Dermis blood vessel endothelial cell (primary cell): ENCODE data around the gene SPATA2. TPM values are rescaled to one million over a fixed set of nuclear protein-coding genes. Genes with fewer than 3 reads are reported as not detected.

Source experiments
- DNase-seq: peaks from one replicate; pipeline ENCODE4 v3.0.0; 2010
- total RNA-seq: library from RNA; depleted of rRNA; stranded (reverse); fragments of >200 nt; gene quantifications from 2 replicates; pipeline ENCODE4 v1.2.3, GENCODE V29; 2014

SPATA2 gene
- total RNA-seq, 1 donor from 2014 or later = 1.2 TPM

GRCh38 chr20:49929142-49929494 is 13.8 kb upstream of the SPATA2 start:
- DNase-seq = no peak

GRCh38 chr20:49928411-49929141 is 13.2 kb upstream of the SPATA2 start:
- peak; percentile 90 for DNase-seq

GRCh38 chr20:49925901-49926454 is 10.6 kb upstream of the SPATA2 start:
- no peak for DNase-seq

GRCh38 chr20:49924247-49924646 is 8.9 kb upstream of the SPATA2 start:
- no peak for DNase-seq

- no peak for DNase-seq
Measured at GRCh38 chr20:49919461-49919860, 4.1 kb upstream of the SPATA2 start.

GRCh38 chr20:49919009-49919408 is 3.7 kb upstream of the SPATA2 start:
- no peak for DNase-seq

GRCh38 chr20:49918446-49918845 is 3.1 kb upstream of the SPATA2 start:
- DNase-seq = no peak

- peak; percentile 62 for DNase-seq
Measured at GRCh38 chr20:49916146-49917002, 1.0 kb upstream of the SPATA2 start.

- no peak for DNase-seq
Measured at GRCh38 chr20:49915118-49915379, 280 bp downstream of the SPATA2 start.

GRCh38 chr20:49914310-49915117 is 815 bp downstream of the SPATA2 start:
- DNase-seq = peak; percentile 40

GRCh38 chr20:49913399-49914047 is 1.8 kb downstream of the SPATA2 start:
- no peak for DNase-seq

- no peak for DNase-seq
Measured at GRCh38 chr20:49910340-49910706, 5.0 kb downstream of the SPATA2 start.

- peak; percentile 62 for DNase-seq
Measured at GRCh38 chr20:49909499-49910339, 5.6 kb downstream of the SPATA2 start.

GRCh38 chr20:49908258-49908565 is 7.1 kb downstream of the SPATA2 start:
- no peak for DNase-seq

GRCh38 chr20:49907405-49908257 is 7.7 kb downstream of the SPATA2 start:
- no peak for DNase-seq

GRCh38 chr20:49906615-49907154 is 8.6 kb downstream of the SPATA2 start:
- DNase-seq = no peak

- DNase-seq = peak; percentile 17
Measured at GRCh38 chr20:49906101-49906604, 9.2 kb downstream of the SPATA2 start.

GRCh38 chr20:49905415-49906091 is 9.8 kb downstream of the SPATA2 start:
- no peak for DNase-seq

GRCh38 chr20:49904440-49905214 is 10.7 kb downstream of the SPATA2 start:
- DNase-seq = no peak
